Measurements from ENCODE around the gene B4GALT5.
A peak's percentile ranks its signal among the peaks of the same experiment; 100 is the strongest.
"Not testable (repeated sequence)": the region's sequence is repeated elsewhere in the genome, so short reads cannot be mapped to it uniquely, and the experiment has no call there.

The B4GALT5 gene

DNA sequence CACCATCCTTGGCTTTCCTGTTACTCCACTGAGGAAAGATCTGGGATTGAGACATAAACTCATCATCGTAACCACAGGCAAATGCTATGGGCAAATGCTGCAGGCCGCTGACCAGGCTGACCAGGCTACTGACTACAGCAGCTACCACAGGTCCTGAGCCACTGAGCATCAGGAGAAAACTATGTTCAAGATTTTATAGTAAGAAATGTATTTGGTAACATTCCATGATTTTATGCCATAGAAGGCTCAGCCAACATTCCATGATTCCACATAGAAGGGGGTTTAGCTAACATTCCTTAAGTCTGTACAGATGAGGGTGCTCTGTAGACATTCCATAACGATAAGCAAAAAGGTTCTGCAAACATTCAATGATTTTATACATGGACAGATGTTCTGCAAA lies 16.1 kb upstream of the B4GALT5 start:
- DNase-seq (ENCODE audit: low spot score), result no peak

DNA sequence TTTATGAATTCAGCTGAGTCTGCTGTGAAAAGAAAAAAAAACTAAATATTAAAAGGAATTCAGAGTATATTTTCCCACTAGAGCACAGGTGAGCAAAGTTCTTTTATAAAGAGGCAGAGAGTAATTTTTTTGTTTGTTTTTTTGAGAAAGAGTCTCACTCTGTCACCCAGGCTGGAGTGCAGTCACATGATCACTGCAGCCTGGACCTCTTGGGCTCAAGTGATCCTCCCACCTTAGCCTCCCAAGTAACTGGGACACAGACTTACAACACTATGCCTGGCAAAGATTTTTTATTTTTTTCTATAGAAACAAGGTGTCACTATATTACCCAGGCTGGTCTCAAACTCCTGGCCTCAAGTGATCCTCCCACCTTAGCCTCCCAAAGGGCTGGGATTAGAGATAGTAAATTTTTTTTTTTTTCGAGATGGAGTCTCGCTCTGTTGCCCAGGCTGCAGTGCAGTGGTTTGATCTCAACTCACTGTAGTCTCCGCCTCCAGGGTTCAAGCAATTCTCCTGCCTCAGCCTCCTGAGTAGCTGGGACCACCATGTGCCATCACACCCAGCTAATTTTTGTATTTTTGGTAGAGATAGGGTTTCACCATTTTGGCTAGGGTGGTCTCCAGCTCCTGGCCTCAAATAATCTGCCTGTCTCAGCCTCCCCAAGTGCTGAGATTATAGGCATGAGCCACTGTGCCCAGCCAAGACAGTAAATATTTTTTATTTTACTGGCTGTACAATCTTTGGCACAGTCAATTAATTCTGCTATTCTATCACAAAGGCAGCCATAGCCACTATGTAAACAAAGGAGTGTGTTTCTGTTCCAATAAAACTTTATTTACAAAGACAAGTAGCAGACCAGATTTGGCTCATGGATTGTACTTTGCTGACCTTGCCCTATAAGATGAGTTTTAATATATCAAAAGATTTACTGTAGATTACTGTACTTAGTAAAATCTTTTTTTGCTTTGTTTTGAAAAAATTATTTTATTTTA lies 14.5 kb upstream of the B4GALT5 start:
- no peak for DNase-seq (ENCODE audit: low spot score)

DNA sequence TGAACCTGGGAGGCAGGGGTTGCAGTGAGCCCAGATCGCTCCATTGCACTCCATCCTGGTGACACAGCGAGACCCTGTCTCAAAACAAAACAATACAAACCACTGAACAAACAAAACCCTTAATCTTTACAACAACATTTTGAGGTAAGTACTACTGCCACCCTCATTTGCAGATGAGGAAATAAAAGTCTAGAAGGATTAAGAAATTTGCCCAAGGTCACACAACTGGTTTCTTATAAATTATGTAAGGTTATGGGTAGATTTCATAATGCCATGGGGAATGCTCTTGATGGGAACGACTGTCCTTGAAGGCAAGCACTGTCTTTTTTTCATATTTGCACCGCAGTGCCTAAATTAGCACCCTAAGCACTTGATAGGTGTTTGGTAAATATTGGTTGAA lies 13.8 kb upstream of the B4GALT5 start:
- no peak for DNase-seq (ENCODE audit: low spot score)

DNA sequence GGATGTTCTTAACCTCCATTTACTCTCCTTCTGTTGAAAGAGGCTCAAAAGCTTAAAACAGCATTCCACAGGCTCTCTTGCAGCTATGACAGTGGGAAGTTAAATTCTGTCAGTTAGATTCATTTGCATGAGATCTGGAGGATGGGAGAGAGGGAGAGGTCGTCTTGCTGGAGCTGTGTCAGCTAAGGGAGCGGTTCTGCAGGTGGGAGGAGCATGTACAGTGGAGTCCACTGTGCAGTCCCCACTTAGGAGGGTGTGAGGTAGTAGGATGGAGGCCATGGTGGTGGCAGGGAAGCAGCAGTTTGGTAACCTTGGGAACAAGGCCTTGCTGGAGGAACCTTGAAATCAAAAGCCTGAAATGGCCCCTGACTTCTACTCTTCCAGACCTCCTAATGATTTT lies 12.0 kb upstream of the B4GALT5 start:
- DNase-seq (ENCODE audit: low spot score), result no peak

DNA sequence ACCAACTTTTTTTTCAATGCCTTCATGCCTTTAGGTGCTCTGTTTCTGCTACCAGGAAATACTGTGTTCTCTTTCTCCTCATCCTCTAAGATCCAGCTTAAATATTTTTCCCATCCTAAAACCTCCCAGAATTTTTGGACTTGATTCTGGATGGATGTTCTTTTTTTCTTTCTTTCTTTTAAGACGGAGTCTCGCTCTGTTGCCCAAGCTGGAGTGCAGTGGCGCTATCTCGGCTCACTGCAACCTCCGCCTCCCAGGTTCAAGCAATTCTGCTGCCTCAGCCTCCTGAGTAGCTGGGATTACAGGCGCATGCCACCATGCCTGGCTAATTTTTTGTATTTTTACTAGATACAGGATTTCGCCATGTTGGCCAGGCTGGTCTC lies 11.5 kb upstream of the B4GALT5 start:
- not testable (repeated sequence) for DNase-seq (ENCODE audit: low spot score)

DNA sequence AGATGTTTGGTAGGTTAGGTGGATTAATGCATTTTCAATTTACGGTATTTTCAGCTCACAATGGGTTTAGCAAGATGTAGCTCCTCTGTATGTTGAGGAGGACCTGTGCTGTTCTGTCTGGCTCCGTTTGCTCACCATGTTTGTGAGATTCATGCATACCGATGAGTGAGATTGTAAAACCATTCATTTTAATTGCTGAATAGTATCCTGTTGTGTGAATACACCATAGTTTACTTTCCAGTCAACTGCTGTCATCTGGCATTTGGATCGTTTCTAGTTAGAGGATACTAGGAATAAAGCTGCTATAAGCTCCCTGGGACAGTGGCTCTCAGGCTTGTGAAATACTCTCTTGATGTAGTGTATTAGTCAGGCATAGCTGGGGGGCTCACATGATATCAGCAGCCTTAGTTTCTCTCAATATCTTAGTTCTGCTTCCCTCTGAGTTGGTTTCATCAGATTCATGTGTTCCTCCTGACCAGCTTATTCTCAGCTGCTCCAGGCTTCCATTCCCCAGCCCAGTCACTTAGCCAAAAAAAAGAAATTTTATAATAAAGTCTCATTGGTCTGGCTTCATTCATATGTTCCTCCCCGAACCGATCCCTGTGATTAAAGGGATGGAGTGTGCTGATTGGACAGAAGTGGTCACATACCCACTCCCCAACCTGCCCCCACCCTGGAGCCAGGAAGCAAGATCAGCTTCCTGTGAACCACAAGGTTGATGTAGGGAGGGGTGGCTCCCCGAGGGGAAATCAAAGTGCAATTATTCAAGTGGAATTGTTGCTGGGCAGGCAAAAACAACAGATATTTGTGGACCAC lies 10.9 kb upstream of the B4GALT5 start:
- DNase-seq (ENCODE audit: low spot score), result no peak

DNA sequence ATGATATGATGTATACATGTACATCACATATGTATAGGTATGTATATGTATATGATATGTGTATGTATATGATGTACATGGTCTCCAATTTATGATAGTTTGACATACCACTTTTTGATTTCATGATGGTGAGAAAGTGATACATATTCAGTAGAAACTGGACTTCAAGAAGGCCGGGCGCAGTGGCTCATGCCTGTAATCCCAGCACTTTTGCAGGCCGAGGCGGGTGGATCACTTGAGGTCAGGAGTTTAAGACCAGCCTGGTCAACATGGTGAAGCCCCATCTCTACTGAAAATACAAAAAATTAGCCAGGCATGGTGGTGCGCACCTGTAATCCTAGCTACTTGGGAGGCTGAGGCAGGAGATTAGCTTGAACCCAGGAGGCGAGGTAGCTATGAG lies 10.1 kb upstream of the B4GALT5 start:
- not testable (repeated sequence) for DNase-seq (ENCODE audit: low spot score)

DNA sequence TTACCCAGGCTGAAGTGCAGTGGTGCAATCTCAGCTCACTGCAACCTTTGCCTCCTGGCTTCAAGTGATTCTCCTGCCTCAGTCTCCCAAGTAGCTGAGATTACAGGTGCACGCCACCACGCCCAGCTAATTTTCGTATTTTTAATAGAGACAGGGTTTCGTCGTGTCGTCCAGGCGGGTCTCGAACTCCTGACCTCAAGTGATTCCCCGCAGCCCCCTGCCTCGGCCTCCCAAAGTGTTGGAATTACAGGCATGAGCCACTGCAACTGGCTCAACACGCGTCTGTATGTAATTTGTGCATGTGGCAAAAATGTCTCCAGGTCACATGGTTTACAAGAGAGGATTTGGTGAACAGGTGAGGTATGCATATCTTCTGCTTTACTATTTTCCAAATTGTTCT lies 7.6 kb upstream of the B4GALT5 start:
- DNase-seq (ENCODE audit: low spot score), result not testable (repeated sequence)

DNA sequence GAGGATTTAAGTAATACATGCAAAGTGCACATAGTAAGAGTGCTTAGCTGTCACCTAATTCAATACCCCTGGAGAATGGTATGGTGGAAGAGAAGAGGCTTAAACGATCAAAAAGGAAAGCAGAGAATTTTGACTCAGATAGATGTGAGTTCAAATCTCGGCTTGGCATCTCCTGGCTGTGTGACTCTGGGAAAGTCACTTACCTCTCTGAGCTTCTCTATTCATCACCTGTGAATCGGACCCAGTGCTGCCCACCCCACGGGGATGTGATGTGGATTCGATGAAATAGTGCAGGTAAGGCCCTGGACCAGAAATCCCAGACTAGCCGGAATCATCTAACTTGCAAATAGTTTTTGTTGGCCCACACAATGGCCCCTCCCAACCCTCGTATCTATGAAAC lies 1.8 kb upstream of the B4GALT5 start:
- DNase-seq (ENCODE audit: low spot score), result no peak

DNA sequence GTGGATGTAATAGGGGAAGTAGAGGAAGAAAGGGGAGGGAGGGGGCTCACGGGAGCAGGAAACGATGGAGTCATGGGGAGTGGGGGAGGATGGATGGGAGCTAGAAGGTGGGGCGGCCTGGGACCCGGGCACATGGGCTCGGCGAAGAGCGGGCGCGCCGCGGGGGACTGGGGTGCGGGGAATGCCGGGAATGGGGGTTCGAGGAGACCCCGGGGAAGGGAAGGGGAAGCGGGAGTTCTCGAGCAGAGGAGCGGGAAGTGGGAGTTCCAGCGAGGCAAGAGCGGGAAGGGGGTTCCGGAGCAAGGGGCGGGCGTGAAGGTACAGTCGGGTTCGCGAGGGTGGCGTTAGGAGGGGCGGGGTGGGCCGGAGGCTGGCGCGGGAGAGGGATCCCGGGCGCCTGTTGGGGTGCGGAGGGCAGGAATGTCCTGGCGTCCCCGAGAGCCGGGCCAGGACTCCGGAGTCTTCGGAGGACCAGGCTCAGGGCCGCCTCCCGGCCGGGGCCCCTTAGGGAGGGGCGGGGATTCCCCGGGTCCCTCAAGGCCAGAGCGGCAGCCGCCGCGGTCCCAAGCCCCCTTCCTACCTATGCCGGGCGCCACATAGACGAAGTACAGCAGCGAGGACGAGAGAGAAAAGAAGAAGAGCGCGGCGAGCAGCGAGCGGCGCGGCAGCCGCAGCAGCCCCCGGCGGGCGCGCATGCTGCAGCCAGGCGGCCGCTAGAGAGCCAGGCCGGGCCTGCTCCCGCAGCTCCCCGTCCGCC lies 504 bp downstream of the B4GALT5 start:
- DNase-seq (ENCODE audit: low spot score), result peak; percentile 37

DNA sequence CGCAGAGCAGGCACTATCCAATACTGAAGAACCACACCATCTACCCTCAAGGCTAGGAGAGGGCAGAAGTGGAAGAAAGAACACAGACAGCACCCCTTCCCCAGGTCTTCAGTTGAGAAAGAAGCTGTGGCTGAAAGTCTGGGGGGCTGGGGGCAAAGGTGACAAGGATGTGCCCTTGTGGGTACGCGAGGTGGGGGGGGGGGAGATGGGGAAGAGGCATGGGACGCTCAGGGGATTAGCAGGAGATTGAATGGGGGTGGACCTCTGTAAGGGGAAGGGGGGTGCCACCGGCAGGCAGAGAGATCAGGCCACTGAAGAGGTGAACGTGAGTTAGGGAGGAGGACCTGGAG lies 1.1 kb downstream of the B4GALT5 start:
- DNase-seq (ENCODE audit: low spot score), result peak; percentile 21

DNA sequence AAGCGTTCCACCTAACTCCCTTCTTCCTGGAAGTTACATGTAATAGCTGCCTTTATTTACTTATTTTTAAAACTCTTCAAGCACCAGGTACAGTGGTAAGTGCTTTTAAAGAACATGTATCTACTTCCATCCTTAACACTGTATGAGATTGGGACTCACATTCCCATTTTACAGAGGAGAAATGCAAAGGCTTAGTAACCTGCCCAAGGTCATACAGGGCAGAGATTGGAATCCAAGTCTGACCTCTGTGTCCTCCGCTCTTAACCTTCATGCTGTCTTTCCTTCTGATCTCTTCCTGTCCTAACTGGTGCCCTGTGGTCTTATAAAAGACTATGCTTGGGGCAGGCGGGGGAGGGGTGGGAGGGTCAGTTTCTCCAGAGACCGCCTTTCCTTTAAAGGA lies 1.6 kb downstream of the B4GALT5 start:
- no peak for DNase-seq (ENCODE audit: low spot score)

DNA sequence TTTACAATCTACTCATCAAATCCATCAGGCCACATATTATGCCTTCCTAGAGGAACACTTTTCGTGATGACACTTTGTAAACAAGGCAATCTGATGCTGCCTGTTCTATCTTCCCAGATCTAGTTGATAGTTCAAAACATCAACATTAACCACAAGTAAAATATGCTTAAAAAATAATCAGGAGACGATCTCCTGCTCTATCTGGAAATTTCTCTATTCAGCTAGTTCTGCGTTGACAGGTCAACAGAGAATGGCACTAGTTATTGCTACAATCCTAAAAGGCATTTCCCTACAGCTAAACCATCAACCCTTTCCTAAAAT lies 2.1 kb downstream of the B4GALT5 start:
- no peak for DNase-seq (ENCODE audit: low spot score)

DNA sequence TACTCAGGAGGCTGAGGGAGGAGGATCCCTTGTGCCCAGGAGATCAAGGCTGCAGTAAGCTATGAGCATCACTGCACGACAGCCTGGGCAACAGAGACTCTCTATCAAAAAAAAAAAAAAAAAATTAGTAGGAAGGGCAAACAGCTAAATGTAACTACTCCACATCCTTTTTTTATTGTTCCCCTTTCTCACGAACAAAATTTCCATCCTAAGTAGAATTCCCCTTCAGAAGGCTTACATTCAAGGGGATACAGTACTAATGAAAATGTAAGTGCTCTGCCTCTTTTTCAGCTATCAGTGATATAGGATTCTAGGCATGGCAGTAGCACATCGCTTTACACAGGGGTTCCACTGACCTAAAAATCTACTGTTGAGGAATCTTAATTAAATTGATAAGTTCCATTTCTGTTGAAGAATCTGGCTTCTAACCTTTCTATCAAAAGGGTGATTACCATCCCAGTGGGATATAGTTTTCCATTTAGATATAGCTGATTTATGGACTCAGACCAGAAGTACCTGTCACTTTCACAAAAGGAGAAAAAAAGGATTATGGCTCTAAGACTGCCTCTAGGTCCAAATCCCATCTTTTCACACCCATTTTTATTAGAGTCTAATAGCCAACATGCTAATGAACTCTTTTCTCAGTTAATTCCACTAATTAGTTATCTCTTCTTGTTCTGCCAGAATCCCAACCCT lies 2.6 kb downstream of the B4GALT5 start:
- DNase-seq (ENCODE audit: low spot score), result no peak

DNA sequence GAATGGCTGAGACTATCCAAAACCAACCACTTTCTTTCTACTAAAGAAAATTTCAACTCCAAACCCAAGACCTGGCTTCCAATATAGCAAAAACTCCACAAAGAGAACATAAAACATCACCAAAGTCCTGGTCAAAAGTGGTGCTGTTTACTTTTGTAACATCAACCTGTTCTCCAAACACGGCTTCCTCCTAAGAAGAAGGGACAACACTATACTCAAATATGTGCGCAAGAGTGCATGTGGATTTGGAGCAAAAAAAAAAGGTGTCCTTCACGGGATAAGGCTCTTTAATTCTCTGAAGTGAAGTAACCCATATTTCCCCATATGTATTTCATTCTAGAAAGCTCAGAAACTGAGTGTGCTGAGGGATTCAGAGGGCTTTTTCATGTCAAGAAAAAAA lies 6.6 kb downstream of the B4GALT5 start:
- DNase-seq (ENCODE audit: low spot score), result no peak

DNA sequence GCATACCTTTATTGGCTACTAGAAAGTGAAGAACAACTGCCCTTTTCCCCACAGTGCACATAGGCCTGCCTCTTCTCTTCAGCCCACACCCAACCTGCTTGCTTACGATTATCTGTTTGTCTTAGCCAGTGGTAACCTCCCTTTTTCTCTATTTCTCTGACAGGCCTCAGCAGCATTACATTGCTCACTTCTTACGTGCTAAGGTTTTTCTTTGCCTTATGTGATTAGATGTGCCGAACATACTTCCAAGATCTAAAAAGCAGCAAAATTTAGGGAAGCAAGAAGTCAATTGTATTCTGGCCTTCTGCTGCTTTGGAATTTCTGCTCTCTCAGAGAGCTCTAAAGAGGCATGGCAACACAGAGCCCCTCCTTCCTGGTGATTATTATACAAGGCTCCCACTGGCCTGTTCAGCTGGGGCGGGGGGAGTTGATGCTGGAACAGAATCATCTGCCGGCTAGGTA lies 7.0 kb downstream of the B4GALT5 start:
- DNase-seq (ENCODE audit: low spot score), result no peak

DNA sequence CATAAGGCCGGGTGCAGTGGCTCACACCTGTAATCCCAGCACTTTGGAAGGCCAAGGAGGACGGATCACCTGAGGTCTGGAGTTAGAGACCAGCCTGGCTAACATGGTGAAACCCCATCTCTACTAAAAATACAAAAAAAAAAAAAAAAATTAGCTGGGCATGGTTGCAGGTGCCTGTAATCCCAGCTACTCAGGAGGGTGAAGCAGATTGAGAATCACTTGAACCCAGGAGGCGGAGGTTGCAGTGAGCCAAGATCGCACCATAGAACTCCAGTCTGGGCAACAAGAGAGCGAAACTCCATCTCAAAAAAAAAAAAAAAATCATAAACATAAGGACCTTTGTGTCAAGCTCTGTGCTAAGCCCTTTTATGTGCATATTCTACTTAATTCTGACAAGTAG lies 7.8 kb downstream of the B4GALT5 start:
- not testable (repeated sequence) for DNase-seq (ENCODE audit: low spot score)

DNA sequence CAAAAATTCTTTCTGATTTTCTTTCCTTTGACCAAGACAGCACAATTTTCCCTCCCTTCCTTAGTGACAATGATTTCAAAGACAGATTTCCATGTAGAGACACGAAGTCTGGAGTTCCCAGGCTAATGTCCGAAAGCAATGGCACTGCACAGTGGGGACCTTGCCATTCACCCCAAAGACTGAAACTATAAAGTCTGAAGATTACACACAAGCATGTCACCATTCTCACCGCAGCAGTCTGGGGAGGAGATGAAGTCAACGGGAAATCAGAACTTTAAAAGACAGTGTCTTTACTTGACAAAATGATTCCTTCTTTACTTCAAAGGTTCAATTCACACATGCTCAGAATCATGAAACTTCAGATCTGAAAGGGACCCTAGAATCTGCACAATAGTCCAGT lies 8.3 kb downstream of the B4GALT5 start:
- DNase-seq (ENCODE audit: low spot score), result no peak

DNA sequence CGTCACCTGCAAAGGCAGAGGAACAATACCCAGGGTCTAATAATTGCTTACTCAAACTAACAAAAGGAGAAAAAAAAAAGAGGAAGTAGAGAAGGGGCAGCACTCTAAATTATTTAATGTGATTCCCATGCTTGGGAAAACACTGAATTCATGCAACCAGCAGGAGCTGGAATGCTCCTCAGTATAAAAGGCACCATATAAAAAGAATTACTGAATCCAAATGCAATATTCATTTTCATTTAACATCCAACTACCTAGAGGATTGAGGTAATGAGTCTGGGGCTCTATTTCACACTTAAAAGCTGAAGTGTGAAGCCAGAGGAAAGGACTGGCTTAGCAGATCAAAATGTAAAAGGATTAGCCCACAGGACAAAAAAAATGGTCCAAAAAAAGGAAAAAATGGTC lies 8.7 kb downstream of the B4GALT5 start:
- DNase-seq (ENCODE audit: low spot score), result no peak

DNA sequence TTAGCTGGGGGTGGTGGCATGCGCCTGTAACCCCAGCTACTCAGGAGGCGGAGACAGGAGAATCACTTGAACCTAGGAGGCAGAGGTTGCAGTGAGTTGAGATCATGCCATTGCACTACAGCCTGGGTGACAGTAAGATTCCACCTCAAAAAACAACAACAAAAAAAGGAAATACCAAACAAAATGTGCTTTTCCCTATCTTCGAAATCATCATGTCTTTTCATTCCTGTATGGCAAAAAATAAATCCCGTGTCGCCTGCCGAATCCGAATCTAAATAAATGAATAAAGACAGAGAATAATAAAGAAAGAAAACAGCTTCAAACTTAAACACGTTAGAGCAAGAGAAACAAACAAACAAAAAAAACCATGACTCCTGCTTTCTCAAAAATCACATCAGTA lies 11.8 kb downstream of the B4GALT5 start:
- DNase-seq (ENCODE audit: low spot score), result no peak

DNA sequence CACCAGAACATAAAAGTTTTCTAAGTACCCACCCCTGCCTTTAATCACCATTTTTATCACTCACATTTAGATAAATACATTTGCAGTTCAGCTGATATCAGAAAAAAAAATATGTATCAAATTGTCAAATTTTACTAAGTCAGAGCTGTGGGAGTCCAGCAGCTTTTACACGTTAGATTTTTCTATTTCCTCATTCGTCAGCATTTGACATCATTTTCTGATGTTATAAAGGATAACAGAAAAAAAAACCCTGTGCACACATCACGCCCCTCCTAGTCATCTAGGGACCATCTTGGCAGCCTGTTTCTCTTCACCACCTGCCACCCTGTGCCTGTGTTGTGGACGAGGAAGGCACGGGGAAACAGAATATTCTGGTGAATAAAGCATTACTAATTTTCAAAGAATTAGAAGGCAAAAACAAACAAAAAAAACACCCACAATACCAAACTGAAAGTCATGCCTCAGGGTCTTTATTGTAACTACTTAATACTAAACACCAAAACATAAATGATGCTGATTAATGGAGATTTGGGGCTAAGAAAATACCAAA lies 12.4 kb downstream of the B4GALT5 start:
- DNase-seq (ENCODE audit: low spot score), result no peak
